Neural cell (in vitro differentiated cells): Measurements from ENCODE around the gene GPR3.
"Not testable (repeated sequence)": the region's sequence is repeated elsewhere in the genome, so short reads cannot be mapped to it uniquely, and the experiment has no call there.

Experiments used
- EP300 ChIP-seq: fragments of 450-650 bp; conservative IDR thresholded peaks from 2 replicates; pipeline ENCODE4 v1.6.1; 2014; ENCODE audit warnings: antibody characterized with exemption, mild to moderate bottlenecking, moderate library complexity; ENCODE audit not compliant: poor library complexity, severe bottlenecking
- EZH2 ChIP-seq: fragments of 200-600, 300-800 bp; shearing (Covaris generic), sonication (generic); IDR thresholded peaks from 2 replicates; pipeline ENCODE4 v1.6.1; 2014; ENCODE audit warnings: antibody characterized with exemption, low read length, borderline replicate concordance, mild to moderate bottlenecking; ENCODE audit not compliant: insufficient read depth, poor library complexity, severe bottlenecking
- MXI1 ChIP-seq: fragments of 450-650 bp; conservative IDR thresholded peaks from 2 replicates; pipeline ENCODE4 v1.6.1; 2014; ENCODE audit warnings: antibody characterized with exemption, mild to moderate bottlenecking; ENCODE audit not compliant: poor library complexity, severe bottlenecking
- POLR2AphosphoS5 ChIP-seq: IDR thresholded peaks from 2 replicates; pipeline ENCODE4 v1.6.1; 2012
- RAD21 ChIP-seq: fragments of 450-650 bp; conservative IDR thresholded peaks from 2 replicates; pipeline ENCODE4 v1.6.1; 2014; ENCODE audit warnings: antibody characterized with exemption, mild to moderate bottlenecking, moderate library complexity
- SMC3 ChIP-seq: fragments of 450-650 bp; conservative IDR thresholded peaks from 2 replicates; pipeline ENCODE4 v1.6.1; 2014; ENCODE audit warnings: antibody characterized with exemption, mild to moderate bottlenecking, moderate library complexity; ENCODE audit not compliant: poor library complexity
- TAF1 ChIP-seq: IDR thresholded peaks from 2 replicates; pipeline ENCODE4 v1.6.1; 2012; ENCODE audit warnings: low read depth
- TF ChIP-seq, protein P1 (sequence below): fragments of 450-650 bp; IDR thresholded peaks from 2 replicates; pipeline ENCODE4 v1.5.1; 2014; ENCODE audit warnings: antibody characterized with exemption, mild to moderate bottlenecking, moderate library complexity; ENCODE audit not compliant: poor library complexity, severe bottlenecking
- TF ChIP-seq, protein P2 (sequence below): IDR thresholded peaks from 2 replicates; pipeline ENCODE4 v1.6.1; 2012; ENCODE audit warnings: borderline replicate concordance

GRCh38 chr1:27405598-27406361 is 13.4 kb downstream of the GPR3 start:
- TF ChIP-seq, protein P1, sequence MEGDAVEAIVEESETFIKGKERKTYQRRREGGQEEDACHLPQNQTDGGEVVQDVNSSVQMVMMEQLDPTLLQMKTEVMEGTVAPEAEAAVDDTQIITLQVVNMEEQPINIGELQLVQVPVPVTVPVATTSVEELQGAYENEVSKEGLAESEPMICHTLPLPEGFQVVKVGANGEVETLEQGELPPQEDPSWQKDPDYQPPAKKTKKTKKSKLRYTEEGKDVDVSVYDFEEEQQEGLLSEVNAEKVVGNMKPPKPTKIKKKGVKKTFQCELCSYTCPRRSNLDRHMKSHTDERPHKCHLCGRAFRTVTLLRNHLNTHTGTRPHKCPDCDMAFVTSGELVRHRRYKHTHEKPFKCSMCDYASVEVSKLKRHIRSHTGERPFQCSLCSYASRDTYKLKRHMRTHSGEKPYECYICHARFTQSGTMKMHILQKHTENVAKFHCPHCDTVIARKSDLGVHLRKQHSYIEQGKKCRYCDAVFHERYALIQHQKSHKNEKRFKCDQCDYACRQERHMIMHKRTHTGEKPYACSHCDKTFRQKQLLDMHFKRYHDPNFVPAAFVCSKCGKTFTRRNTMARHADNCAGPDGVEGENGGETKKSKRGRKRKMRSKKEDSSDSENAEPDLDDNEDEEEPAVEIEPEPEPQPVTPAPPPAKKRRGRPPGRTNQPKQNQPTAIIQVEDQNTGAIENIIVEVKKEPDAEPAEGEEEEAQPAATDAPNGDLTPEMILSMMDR = peak; percentile 39
- TF ChIP-seq EZH2, TAF1, EP300, MXI1, SMC3, RAD21: not testable (repeated sequence)
- TF ChIP-seq, protein P2, sequence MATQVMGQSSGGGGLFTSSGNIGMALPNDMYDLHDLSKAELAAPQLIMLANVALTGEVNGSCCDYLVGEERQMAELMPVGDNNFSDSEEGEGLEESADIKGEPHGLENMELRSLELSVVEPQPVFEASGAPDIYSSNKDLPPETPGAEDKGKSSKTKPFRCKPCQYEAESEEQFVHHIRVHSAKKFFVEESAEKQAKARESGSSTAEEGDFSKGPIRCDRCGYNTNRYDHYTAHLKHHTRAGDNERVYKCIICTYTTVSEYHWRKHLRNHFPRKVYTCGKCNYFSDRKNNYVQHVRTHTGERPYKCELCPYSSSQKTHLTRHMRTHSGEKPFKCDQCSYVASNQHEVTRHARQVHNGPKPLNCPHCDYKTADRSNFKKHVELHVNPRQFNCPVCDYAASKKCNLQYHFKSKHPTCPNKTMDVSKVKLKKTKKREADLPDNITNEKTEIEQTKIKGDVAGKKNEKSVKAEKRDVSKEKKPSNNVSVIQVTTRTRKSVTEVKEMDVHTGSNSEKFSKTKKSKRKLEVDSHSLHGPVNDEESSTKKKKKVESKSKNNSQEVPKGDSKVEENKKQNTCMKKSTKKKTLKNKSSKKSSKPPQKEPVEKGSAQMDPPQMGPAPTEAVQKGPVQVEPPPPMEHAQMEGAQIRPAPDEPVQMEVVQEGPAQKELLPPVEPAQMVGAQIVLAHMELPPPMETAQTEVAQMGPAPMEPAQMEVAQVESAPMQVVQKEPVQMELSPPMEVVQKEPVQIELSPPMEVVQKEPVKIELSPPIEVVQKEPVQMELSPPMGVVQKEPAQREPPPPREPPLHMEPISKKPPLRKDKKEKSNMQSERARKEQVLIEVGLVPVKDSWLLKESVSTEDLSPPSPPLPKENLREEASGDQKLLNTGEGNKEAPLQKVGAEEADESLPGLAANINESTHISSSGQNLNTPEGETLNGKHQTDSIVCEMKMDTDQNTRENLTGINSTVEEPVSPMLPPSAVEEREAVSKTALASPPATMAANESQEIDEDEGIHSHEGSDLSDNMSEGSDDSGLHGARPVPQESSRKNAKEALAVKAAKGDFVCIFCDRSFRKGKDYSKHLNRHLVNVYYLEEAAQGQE = not testable (repeated sequence)
- TF ChIP-seq POLR2AphosphoS5 = peak; percentile 16
